Body of pancreas (tissue), 4 donors: Measurements from ENCODE around the gene TFB2M.

Source experiments
- POLR2A ChIP-seq, 3 donors: fragments of 450-650 bp; IDR thresholded peaks; one replicate each; pipeline ENCODE4 v1.6.1; 2016; ENCODE audit warnings: antibody characterized with exemption in 3 of 3, mild to moderate bottlenecking in 2 of 3
- TF ChIP-seq, protein P1 (sequence below), 7 experiments: fragments of 450-650 bp in 4 of 7; fragments of 200-600 bp in 3 of 7; sonication (generic) in 3 of 7; IDR thresholded peaks; one replicate each; pipeline ENCODE4 v1.5.1; 2016 to 2019; ENCODE audit warnings: antibody characterized with exemption in 7 of 7

DNA sequence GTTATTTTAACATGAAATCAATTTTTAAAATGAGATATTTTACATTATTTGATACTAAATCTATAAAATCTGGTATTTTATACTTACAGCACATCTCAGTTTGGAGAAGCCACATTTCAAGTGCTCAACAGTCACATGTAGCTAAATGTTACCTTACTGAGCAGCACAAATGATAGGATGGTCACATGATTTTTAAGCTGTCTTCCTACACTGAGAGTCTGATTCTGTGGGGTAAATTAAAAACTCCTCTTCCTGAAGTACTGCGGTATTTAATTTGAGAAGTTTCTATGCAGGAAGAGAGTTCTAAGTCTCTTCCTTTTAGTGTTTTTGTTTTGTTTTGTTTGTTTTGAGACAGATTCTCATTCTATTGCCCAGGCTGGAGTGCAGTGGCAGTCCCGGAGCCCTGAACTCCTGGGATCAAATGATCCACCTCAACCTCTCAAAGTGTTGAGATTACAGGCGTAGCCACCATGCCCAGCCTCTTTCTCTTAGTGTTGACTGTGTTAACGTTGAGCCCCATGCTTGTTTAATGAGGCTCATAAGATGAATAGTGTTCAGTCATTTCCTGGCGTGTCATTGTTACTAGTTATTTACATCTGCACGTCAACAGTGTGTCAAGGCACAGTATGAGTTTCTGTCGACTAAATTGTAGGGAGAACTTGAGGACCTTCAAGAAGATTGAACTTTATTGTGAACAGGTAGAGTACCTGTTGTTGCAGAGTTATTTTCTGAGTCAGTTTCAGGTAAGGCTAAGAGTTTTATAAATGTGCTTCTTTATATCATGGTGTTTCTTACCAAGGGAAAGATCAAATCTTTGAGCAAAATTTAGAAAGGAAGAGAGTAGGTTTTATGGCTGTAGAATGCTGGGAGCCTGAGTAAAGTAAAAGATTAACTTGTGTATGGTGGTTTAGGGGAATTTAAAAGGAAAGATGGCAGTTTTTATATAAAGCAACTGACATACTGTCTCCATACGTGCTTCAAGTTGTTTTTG lies 3.5 kb upstream of the TFB2M start:
- TF ChIP-seq, protein P1, sequence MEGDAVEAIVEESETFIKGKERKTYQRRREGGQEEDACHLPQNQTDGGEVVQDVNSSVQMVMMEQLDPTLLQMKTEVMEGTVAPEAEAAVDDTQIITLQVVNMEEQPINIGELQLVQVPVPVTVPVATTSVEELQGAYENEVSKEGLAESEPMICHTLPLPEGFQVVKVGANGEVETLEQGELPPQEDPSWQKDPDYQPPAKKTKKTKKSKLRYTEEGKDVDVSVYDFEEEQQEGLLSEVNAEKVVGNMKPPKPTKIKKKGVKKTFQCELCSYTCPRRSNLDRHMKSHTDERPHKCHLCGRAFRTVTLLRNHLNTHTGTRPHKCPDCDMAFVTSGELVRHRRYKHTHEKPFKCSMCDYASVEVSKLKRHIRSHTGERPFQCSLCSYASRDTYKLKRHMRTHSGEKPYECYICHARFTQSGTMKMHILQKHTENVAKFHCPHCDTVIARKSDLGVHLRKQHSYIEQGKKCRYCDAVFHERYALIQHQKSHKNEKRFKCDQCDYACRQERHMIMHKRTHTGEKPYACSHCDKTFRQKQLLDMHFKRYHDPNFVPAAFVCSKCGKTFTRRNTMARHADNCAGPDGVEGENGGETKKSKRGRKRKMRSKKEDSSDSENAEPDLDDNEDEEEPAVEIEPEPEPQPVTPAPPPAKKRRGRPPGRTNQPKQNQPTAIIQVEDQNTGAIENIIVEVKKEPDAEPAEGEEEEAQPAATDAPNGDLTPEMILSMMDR (IDR thresholded peaks at IDR 0.05) = no peak
- no peak for TF ChIP-seq POLR2A (IDR thresholded peaks at IDR 0.05)
